ENCODE measurements around the gene MAPK8IP3.
A peak's percentile ranks its signal among the peaks of the same experiment; 100 is the strongest.

MAPK8IP3 gene

GRCh38 chr16:1674751-1675664 lies 31.0 kb upstream of the MAPK8IP3 start:
- no peaks in the 10 kb centered on the region for H3K4me1 ChIP-seq
- DNase-seq = no peak
- H3K36me3 ChIP-seq = peaks cover 17% of the 10 kb centered on the region
- no peak for TF ChIP-seq CTCF (IDR thresholded peaks at IDR 0.05; ENCODE audit: low read depth, low read length)
- no peak overlapping the region for H3K4me3 ChIP-seq (ENCODE audit: low read depth, low read length)
- H3K27me3 ChIP-seq = no peaks in the 10 kb centered on the region
- H3K9me3 ChIP-seq = no peaks in the 10 kb centered on the region

GRCh38 chr16:1676661-1677060 lies 29.3 kb upstream of the MAPK8IP3 start:
- Histone ChIP-seq H3K4me1 (no peaks in the 10 kb centered on the region), H3K36me3 (peaks cover 5% of the 10 kb centered on the region), H3K27me3 (no peaks in the 10 kb centered on the region), H3K9me3 (no peaks in the 10 kb centered on the region), H3K4me3 (ENCODE audit: low read depth, low read length) (no peak overlapping the region)
- no peak for TF ChIP-seq CTCF (IDR thresholded peaks at IDR 0.05; ENCODE audit: low read depth, low read length)
- DNase-seq = no peak

- no peaks in the 10 kb centered on the region for H3K9me3 ChIP-seq
- no peaks in the 10 kb centered on the region for H3K4me1 ChIP-seq
- H3K27me3 ChIP-seq = no peaks in the 10 kb centered on the region
- H3K4me3 ChIP-seq (ENCODE audit: low read depth, low read length) = peak overlapping the region; percentile 19
- DNase-seq = no peak
- no peaks in the 10 kb centered on the region for H3K36me3 ChIP-seq
- no peak for TF ChIP-seq CTCF (IDR thresholded peaks at IDR 0.05; ENCODE audit: low read depth, low read length)
Measured at GRCh38 chr16:1677339-1677738, 28.7 kb upstream of the MAPK8IP3 start.

DNA sequence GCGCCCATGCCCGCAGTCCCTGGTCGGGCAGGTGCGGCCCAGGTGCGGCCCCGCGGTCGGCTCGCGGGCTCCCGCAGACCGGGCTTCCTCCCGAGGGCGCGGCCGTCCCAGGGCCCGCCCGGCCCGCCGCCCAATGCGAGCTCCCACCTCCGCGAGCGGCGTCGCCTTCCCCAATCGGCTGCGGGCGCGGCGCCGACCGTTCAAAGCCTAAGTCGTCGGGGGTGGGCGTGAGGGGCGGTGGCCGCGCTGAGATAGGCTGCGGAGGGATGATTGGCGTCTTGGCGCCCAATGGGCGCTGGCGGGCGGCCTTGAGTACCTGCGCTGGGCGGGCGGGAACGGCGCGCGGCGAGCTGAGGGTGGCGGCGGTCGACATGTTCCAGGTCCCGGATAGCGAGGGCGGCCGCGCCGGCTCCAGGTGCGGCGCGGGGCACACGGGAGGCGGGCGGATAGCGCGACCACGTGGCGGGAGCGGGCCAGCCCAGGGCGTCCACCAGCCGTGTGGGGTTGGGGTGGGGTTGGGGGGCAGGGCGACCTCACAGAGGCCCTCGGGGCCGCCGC lies 28.0 kb upstream of the MAPK8IP3 start, which contains the start of gene JPT2:
Gene JPT2 (plus strand): TSS at position 338 of the 558 bp plus-strand sequence. CDS start 34 bp downstream, at position 372.
- no peak for TF ChIP-seq CTCF (IDR thresholded peaks at IDR 0.05; ENCODE audit: low read depth, low read length)
- no peaks in the 10 kb centered on the region for H3K4me1 ChIP-seq
- peak; percentile 98 for DNase-seq
- H3K27me3 ChIP-seq = no peaks in the 10 kb centered on the region
- H3K9me3 ChIP-seq = no peaks in the 10 kb centered on the region
- peak within 1 kb of the TSS; percentile 82 for H3K4me3 ChIP-seq (ENCODE audit: low read depth, low read length)
- H3K36me3 ChIP-seq = no peaks in the 10 kb centered on the region

GRCh38 chr16:1678500-1679098 lies 27.4 kb upstream of the MAPK8IP3 start:
- DNase-seq = peak; percentile 45
- H3K4me3 ChIP-seq (ENCODE audit: low read depth, low read length) = peak overlapping the region; percentile 82
- no peaks in the 10 kb centered on the region for H3K9me3 ChIP-seq
- peaks cover 2% of the 10 kb centered on the region for H3K36me3 ChIP-seq
- no peaks in the 10 kb centered on the region for H3K27me3 ChIP-seq
- TF ChIP-seq CTCF (IDR thresholded peaks at IDR 0.05; ENCODE audit: low read depth, low read length) = no peak
- no peaks in the 10 kb centered on the region for H3K4me1 ChIP-seq
